Measurements from ENCODE around the gene GPATCH2L. TPM values are rescaled to one million over a fixed set of nuclear protein-coding genes. Genes with fewer than 3 reads are reported as not detected.

The GPATCH2L gene
- total RNA-seq: 44.1 and 70.8 TPM in 2 replicates

GRCh38 chr14:76151398-76152332, at the start of gene GPATCH2L:
Gene GPATCH2L (plus strand): TSS chr14:76151922. CDS start chr14:76154364, 2,442 bp downstream.

Other genes with a start within 250 kb of the GPATCH2L start
- 0.34 and 3.2 TPM in 2 replicates for gene TGFB3, start 169.9 kb upstream of the GPATCH2L start, total RNA-seq
- 21.9 and 26.7 TPM in 2 replicates for gene IFT43, start 166.2 kb upstream of the GPATCH2L start, total RNA-seq
- gene ESRRB, start 224.2 kb downstream of the GPATCH2L start, total RNA-seq: not detected in 2 replicates

Data from nasal cavity respiratory epithelium epithelial cell of viscerocranial mucosa (primary cell).